ENCODE measurements around the gene TSC22D4. TPM values are rescaled to one million over a fixed set of nuclear protein-coding genes. Genes with fewer than 3 reads are reported as not detected.

The TSC22D4 gene
- total and polyA plus RNA-seq, 2 experiments from 2014 or later, result 26.2 to 89.6 TPM

GRCh38 chr7:100467638-100468373 lies 11.2 kb downstream of the TSC22D4 start:
- Histone ChIP-seq H3K4me2 (no peak overlapping the region), H3K9me3 (ENCODE audit: low read depth) (no peaks in the 10 kb centered on the region), H3K27me3 (no peaks in the 10 kb centered on the region), H3K4me1 (ENCODE audit: insufficient read depth) (peaks cover 14% of the 10 kb centered on the region), H3K9me2 (replicated peaks; ENCODE audit: insufficient read depth) (no peaks in the 10 kb centered on the region), H4K20me1 (ENCODE audit: insufficient read depth, poor library complexity, severe bottlenecking) (peaks cover 9% of the 10 kb centered on the region), H3K36me3 (replicated peaks; ENCODE audit: insufficient read depth, low read depth) (no peaks in the 10 kb centered on the region), H3K27ac (no peak overlapping the region), H2AFZ (no peak overlapping the region), H3K4me3 (no peak overlapping the region), H3K79me2 (no peaks in the 10 kb centered on the region)
- TF ChIP-seq EZH2phosphoT487 (IDR thresholded peaks at IDR 0.05; ENCODE audit: low read depth, severe bottlenecking, unreplicated experiment) (no peak), EZH2 (IDR thresholded peaks at IDR 0.05; ENCODE audit: borderline replicate concordance) (no peak), CTCF (IDR thresholded peaks at IDR 0.05; ENCODE audit: poor library complexity) (no peak)
- DNase-seq (ENCODE audit: low spot score), result no peak
- WGBS (ENCODE audit: low lambda C conversion rate, missing lambda C conversion rate), result 89% methylated on average over 18 of the region's 22 CpGs

- H2AFZ ChIP-seq, result no peak overlapping the region
- H3K4me1 ChIP-seq (ENCODE audit: insufficient read depth), result peaks cover 14% of the 10 kb centered on the region
- H3K27me3 ChIP-seq, result no peaks in the 10 kb centered on the region
- no peaks in the 10 kb centered on the region for H3K36me3 ChIP-seq (replicated peaks; ENCODE audit: insufficient read depth, low read depth)
- WGBS (ENCODE audit: low lambda C conversion rate, missing lambda C conversion rate), result 95% methylated on average over 24 of the region's 32 CpGs
- TF ChIP-seq EZH2 (IDR thresholded peaks at IDR 0.05; ENCODE audit: borderline replicate concordance), result no peak
- TF ChIP-seq EZH2phosphoT487 (IDR thresholded peaks at IDR 0.05; ENCODE audit: low read depth, severe bottlenecking, unreplicated experiment), result no peak
- no peak overlapping the region for H3K27ac ChIP-seq
- H3K9me3 ChIP-seq (ENCODE audit: low read depth), result no peaks in the 10 kb centered on the region
- DNase-seq (ENCODE audit: low spot score), result no peak
- H4K20me1 ChIP-seq (ENCODE audit: insufficient read depth, poor library complexity, severe bottlenecking), result peaks cover 9% of the 10 kb centered on the region
- no peak overlapping the region for H3K4me3 ChIP-seq
- H3K79me2 ChIP-seq, result no peaks in the 10 kb centered on the region
- H3K4me2 ChIP-seq, result no peak overlapping the region
- H3K9me2 ChIP-seq (replicated peaks; ENCODE audit: insufficient read depth), result no peaks in the 10 kb centered on the region
These were observed 12.1 kb downstream of the TSC22D4 start for GRCh38 chr7:100466653-100467605.

GRCh38 chr7:100465702-100466311 lies 13.2 kb downstream of the TSC22D4 start:
- no peak overlapping the region for H2AFZ ChIP-seq
- H3K9me2 ChIP-seq (replicated peaks; ENCODE audit: insufficient read depth), result no peaks in the 10 kb centered on the region
- no peak overlapping the region for H3K4me3 ChIP-seq
- H4K20me1 ChIP-seq (ENCODE audit: insufficient read depth, poor library complexity, severe bottlenecking), result peaks cover 9% of the 10 kb centered on the region
- no peak overlapping the region for H3K27ac ChIP-seq
- peaks cover 14% of the 10 kb centered on the region for H3K4me1 ChIP-seq (ENCODE audit: insufficient read depth)
- H3K36me3 ChIP-seq (replicated peaks; ENCODE audit: insufficient read depth, low read depth), result no peaks in the 10 kb centered on the region
- H3K79me2 ChIP-seq, result no peaks in the 10 kb centered on the region
- H3K4me2 ChIP-seq, result peak overlapping the region; percentile 52
- WGBS (ENCODE audit: low lambda C conversion rate, missing lambda C conversion rate), result 30% methylated on average over 5 of the region's 17 CpGs
- peak; percentile 64 for TF ChIP-seq CTCF (IDR thresholded peaks at IDR 0.05; ENCODE audit: poor library complexity)
- no peak for TF ChIP-seq EZH2 (IDR thresholded peaks at IDR 0.05; ENCODE audit: borderline replicate concordance)
- TF ChIP-seq EZH2phosphoT487 (IDR thresholded peaks at IDR 0.05; ENCODE audit: low read depth, severe bottlenecking, unreplicated experiment), result no peak
- no peaks in the 10 kb centered on the region for H3K9me3 ChIP-seq (ENCODE audit: low read depth)
- peak; percentile 83 for DNase-seq (ENCODE audit: low spot score)
- H3K27me3 ChIP-seq, result no peaks in the 10 kb centered on the region
